SK-N-MC (cell line): Measurements from ENCODE around the gene MXD4.
A peak's percentile ranks its signal among the peaks of the same experiment; 100 is the strongest.
"Not testable (repeated sequence)": the region's sequence is repeated elsewhere in the genome, so short reads cannot be mapped to it uniquely, and the experiment has no call there.

ENCODE experiments used
- DNase-seq: peaks from one replicate; pipeline ENCODE4 v3.0.0-alpha.2; 2011; ENCODE audit warnings: low read depth, low spot score
- H3K27ac ChIP-seq: fragments of 200-600 bp; sonication (generic); 2 replicates; pipeline ENCODE4 v1.5.1; 2016; ENCODE audit warnings: mixed run types
- H3K36me3 ChIP-seq: fragments of 200-600 bp; sonication (generic); 2 replicates; pipeline ENCODE4 v1.6.1; 2017; ENCODE audit warnings: antibody characterized with exemption, low read length, mixed read lengths; ENCODE audit not compliant: insufficient read depth
- H3K4me3 ChIP-seq: fragments of 200-600 bp; sonication (generic); 2 replicates; pipeline ENCODE4 v1.5.1; 2016
- H3K9ac ChIP-seq: fragments of 200-600 bp; sonication (generic); 2 replicates; pipeline ENCODE4 v1.8.0; 2017; ENCODE audit warnings: mixed run types, mixed read lengths; ENCODE audit not compliant: insufficient read length
- H3K9me3 ChIP-seq: fragments of 200-600 bp; sonication (generic); 2 replicates; pipeline ENCODE4 v1.6.1; 2017; ENCODE audit warnings: low read depth, mild to moderate bottlenecking, antibody characterized with exemption, low read length, moderate library complexity, mixed read lengths
- EZH2 ChIP-seq: fragments of 200-600 bp; sonication (generic); IDR thresholded peaks from one replicate; pipeline ENCODE4 v1.6.1; 2017; ENCODE audit warnings: antibody characterized with exemption
- FOXP2 ChIP-seq: optimal IDR thresholded peaks from 2 replicates; pipeline ENCODE3; 2011; ENCODE audit warnings: mild to moderate bottlenecking, moderate library complexity; ENCODE audit not compliant: insufficient read depth; ENCODE audit errors: extremely low read length, control extremely low read depth
- POLR2AphosphoS5 ChIP-seq: IDR thresholded peaks from 2 replicates; pipeline ENCODE4 v1.6.1; 2012; ENCODE audit warnings: mild to moderate bottlenecking, low read depth, low read length, borderline replicate concordance

MXD4 gene

GRCh38 chr4:2222838-2223237 lies 39.1 kb downstream of the MXD4 start:
- no peak for DNase-seq
- Histone ChIP-seq H3K9me3 (no peaks in the 10 kb centered on the region), H3K27ac (no peak overlapping the region), H3K9ac (no peak overlapping the region), H3K36me3 (peaks cover 9% of the 10 kb centered on the region; the same call in 1 of the 2 replicates), H3K4me3 (no peak overlapping the region)
- TF ChIP-seq EZH2: no peak

GRCh38 chr4:2221378-2221777 lies 40.5 kb downstream of the MXD4 start:
- not testable (repeated sequence) for H3K9me3 ChIP-seq, H3K36me3 ChIP-seq, DNase-seq, H3K4me3 ChIP-seq, H3K27ac ChIP-seq, H3K9ac ChIP-seq

- Histone ChIP-seq H3K4me3 (no peak overlapping the region), H3K9ac (no peak overlapping the region), H3K36me3 (peaks cover 9% of the 10 kb centered on the region; the same call in 1 of the 2 replicates), H3K9me3 (no peaks in the 10 kb centered on the region), H3K27ac (0 out of 2 replicates have a peak overlapping the region, but pooled peaks have one; percentile 30)
- DNase-seq: peak; percentile 26
- TF ChIP-seq FOXP2: no peak
- no peak for TF ChIP-seq EZH2
- no peak for TF ChIP-seq POLR2AphosphoS5
These were observed 41.8 kb downstream of the MXD4 start for GRCh38 chr4:2220016-2220630.

DNA sequence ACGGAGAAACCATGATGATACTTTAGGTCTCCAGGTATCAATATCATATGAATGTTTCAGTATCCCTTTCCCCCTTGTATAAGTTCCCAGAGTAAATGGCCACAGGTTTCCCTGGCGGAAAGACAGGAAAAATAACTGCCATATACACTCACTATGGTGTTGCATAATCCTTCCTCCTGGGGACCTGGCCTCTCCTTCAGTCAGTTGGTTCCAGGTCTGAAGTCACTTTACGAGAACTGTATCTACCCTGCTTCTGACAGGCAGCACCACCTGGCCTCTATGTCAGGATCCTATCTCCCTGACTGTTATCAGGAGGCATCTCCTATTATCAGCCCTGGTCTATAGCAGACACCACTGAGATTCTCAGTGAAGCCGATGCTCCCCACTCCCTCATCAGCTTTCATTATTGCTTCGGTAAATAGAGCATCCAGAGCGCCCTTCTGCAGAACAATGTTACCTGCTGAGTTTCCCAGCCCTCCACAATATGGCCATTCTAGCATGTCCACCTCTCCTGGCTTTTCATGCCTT lies 42.6 kb downstream of the MXD4 start:
- TF ChIP-seq FOXP2 (no peak), EZH2 (no peak), POLR2AphosphoS5 (no peak)
- no peak overlapping the region for H3K4me3 ChIP-seq
- no peaks in the 10 kb centered on the region for H3K9me3 ChIP-seq
- DNase-seq: no peak
- H3K9ac ChIP-seq: no peak overlapping the region
- peaks cover 9% of the 10 kb centered on the region; the same call in 1 of the 2 replicates for H3K36me3 ChIP-seq
- H3K27ac ChIP-seq: no peak overlapping the region

DNA sequence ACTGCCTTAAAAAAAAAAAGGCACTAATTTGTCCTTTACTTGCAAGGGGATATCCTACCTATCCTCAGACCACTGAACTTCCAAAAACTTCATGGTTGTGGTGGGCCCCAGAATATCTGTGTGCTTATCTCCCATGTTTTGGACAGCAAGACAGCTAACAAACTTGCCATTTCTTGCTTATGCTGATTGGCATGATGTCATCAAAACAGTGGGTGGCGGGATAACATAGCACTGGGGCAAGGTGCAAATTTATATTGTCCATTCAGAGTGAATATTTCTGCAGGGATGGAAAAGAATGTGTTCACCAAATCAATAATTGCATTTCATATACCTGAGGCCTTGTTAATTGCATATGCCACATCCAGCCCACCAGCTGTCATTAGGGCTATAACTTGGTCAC lies 43.5 kb downstream of the MXD4 start:
- Histone ChIP-seq H3K36me3 (peaks cover 7% of the 10 kb centered on the region; the same call in 1 of the 2 replicates), H3K9ac (no peak overlapping the region), H3K9me3 (no peaks in the 10 kb centered on the region), H3K27ac (no peak overlapping the region), H3K4me3 (no peak overlapping the region)
- no peak for DNase-seq
- TF ChIP-seq EZH2 (no peak), FOXP2 (no peak), POLR2AphosphoS5 (no peak)

DNA sequence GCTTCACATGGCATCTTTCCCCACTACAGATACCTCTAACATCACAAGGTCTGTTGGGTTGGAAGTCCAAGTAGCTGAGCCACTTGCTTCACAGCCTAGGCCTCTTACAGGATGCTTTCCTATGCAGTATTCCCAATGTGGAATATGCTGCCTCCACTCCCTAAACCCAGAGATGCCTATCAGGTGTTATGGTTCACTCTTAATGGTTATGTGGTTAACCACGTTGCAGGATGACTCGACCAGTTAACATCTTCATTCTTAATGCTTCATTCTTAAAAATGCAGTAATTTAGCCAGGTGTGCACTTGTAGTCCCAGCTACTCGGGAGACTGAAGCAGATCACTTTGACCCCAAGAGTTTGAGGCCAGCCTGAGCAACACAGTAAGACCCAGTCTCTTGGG lies 44.2 kb downstream of the MXD4 start:
- H3K27ac ChIP-seq: no peak overlapping the region
- H3K9ac ChIP-seq: no peak overlapping the region
- no peaks in the 10 kb centered on the region for H3K9me3 ChIP-seq
- no peak for DNase-seq
- no peak overlapping the region for H3K4me3 ChIP-seq
- peaks cover 3% of the 10 kb centered on the region; the same call in 1 of the 2 replicates for H3K36me3 ChIP-seq
- TF ChIP-seq POLR2AphosphoS5 (no peak), EZH2 (no peak), FOXP2 (no peak)

DNA sequence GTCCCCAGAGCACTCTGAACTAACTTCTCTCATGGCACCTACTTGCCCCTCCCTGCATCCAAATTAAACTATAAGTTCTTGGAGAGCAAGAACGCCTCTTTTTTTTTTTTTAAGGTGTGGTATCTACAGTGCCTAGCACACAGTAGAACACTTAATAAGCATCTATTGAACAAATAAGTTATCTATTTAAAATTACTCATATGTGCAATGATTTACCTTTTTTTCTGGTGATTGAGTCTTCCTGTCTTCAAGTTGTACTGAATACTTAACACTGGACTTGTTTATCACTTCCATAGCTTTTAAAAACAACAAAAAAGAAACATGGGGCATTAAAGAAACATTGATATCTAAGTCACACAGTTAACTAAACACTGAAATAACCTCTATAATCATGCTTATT lies 49.1 kb downstream of the MXD4 start:
- H3K27ac ChIP-seq: no peak overlapping the region
- no peaks in the 10 kb centered on the region for H3K9me3 ChIP-seq
- TF ChIP-seq POLR2AphosphoS5 (no peak), EZH2 (no peak), FOXP2 (no peak)
- H3K9ac ChIP-seq: no peak overlapping the region
- no peak for DNase-seq
- H3K36me3 ChIP-seq: no peaks in the 10 kb centered on the region
- no peak overlapping the region for H3K4me3 ChIP-seq

DNA sequence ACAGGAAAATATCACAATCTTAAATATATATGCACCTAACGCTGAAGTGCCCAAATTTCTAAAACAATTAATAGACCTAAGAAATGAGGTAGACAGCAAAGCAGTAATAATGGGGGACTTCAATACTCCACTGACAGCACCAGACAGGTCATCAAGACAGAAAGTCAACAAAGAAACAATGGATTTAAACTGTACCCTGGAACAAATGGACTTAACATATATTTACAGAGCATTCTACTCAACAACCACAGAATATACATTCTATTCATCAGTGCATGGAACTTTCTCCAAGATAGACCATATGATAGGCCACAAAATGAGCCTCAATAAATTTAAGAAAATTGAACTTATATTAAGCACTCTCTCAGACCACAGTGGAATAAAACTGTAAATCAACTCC lies 59.1 kb downstream of the MXD4 start:
- H3K9me3 ChIP-seq, DNase-seq, H3K4me3 ChIP-seq, H3K27ac ChIP-seq, H3K9ac ChIP-seq: not testable (repeated sequence)
- H3K36me3 ChIP-seq: peaks cover 19% of the 10 kb centered on the region
